ENCODE data around the gene SYTL1.

The SYTL1 gene

GRCh38 chr1:27349784-27350662 is 8.2 kb downstream of the SYTL1 start:
- Mint-ChIP-seq H3K9me3 (no peaks in the 10 kb centered on the region), H3K27ac (no peak overlapping the region), H3K27me3 (no peaks in the 10 kb centered on the region), H3K4me1 (peaks cover 21% of the 10 kb centered on the region), H3K4me3 (peak overlapping the region in 1 of 2 donors; percentile 41)
- DNase-seq (no peak), ATAC-seq (peak; percentile 41)

DNA sequence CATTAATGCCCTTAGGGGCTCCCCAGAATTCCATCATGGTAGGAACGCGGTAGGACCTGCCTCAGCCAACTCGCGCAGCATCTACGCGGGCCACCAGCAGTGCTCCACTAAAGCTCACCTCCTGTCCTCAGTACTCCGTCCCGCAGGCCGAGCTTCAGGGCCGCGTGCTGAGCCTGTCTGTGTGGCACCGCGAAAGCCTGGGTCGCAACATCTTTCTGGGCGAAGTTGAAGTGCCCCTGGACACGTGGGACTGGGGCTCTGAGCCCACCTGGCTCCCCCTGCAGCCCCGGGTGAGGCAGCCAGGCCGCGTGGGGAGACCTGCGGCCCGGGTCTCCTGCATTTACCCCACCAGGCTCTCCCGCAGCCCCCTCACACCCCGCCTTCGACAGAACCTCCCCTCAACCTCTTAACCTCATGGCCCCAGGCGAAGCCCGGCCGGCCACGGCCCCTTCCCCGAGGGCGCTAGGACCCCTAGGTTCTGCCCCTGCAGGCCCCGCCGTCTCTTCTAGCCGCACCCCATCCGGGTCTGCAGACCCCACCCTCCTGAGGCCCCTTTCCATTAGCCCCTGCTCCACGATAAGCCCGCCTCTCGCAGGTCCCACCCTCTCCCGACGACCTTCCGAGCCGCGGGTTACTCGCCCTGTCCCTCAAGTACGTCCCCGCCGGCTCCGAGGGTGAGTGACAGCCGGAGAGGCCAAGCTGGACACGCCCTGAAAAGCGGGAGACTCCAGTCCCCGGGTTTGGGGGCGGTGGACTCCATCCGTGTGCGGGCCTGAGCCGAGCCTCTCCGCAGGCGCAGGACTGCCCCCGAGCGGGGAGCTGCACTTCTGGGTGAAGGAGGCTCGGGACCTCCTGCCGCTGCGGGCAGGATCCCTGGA is 9.1 kb downstream of the SYTL1 start:
- Mint-ChIP-seq H3K4me3 (no peak overlapping the region), H3K9me3 (no peaks in the 10 kb centered on the region), H3K27me3 (no peaks in the 10 kb centered on the region), H3K27ac (peak overlapping the region in 1 of 2 donors; percentile 63), H3K4me1 (peaks cover 21% of the 10 kb centered on the region)
- ATAC-seq (no peak), DNase-seq (no peak)

GRCh38 chr1:27351541-27352107 is 9.8 kb downstream of the SYTL1 start:
- peak overlapping the region in 1 of 2 donors; percentile 63 for H3K27ac Mint-ChIP-seq
- peaks cover 24% of the 10 kb centered on the region for H3K4me1 Mint-ChIP-seq
- H3K27me3 Mint-ChIP-seq: no peaks in the 10 kb centered on the region
- no peak for DNase-seq
- no peak overlapping the region for H3K4me3 Mint-ChIP-seq
- H3K9me3 Mint-ChIP-seq: no peaks in the 10 kb centered on the region
- no peak for ATAC-seq

DNA sequence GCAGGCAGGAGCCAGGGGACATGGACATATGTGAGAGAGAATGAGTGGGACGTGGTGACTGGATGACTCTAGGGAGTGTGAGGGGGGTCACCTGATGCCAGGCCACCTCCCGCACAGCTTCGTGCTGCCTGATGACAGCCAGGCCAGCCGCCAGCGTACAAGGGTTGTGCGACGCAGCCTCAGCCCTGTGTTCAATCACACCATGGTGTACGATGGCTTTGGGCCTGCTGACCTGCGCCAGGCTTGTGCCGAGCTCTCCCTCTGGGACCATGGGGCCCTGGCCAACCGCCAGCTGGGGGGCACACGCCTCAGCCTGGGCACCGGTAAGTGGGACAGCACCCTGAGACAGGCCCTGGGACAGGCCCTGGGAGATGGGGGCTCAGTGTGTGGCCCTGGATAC is 11.3 kb downstream of the SYTL1 start:
- no peak overlapping the region for H3K27ac Mint-ChIP-seq
- no peaks in the 10 kb centered on the region for H3K9me3 Mint-ChIP-seq
- peaks cover 39% of the 10 kb centered on the region for H3K4me1 Mint-ChIP-seq
- no peaks in the 10 kb centered on the region for H3K27me3 Mint-ChIP-seq
- no peak for DNase-seq
- no peak for ATAC-seq
- H3K4me3 Mint-ChIP-seq: no peak overlapping the region

GRCh38 chr1:27353629-27354028 is 11.8 kb downstream of the SYTL1 start:
- Mint-ChIP-seq H3K27ac (no peak overlapping the region), H3K4me3 (no peak overlapping the region), H3K27me3 (peaks cover under 1% of the 10 kb centered on the region), H3K4me1 (peaks cover 40% of the 10 kb centered on the region), H3K9me3 (no peaks in the 10 kb centered on the region)
- DNase-seq (no peak), ATAC-seq (no peak)

DNA sequence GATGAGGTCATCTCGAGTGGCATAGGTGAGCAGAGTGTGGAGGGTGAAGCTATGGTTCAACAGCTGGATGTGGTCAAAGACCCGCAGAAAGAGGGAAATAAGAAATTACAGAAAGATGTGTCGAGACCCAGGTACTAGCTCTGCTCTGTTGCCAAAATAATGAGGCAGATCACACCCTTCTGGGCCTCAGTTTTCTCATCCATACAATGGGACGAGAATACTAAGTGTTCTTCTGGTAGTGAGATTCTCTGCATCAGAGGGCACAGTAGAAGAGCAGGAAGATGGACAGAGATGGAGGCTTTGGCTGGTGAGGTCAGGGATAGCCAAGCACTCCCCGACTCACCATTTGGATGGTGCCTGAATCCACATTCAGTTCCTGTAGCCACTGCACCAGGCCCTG is 13.9 kb downstream of the SYTL1 start:
- H3K4me3 Mint-ChIP-seq: peak overlapping the region in 1 of 2 donors; percentile 32

GRCh38 chr1:27356277-27356618 is 14.4 kb downstream of the SYTL1 start:
- ATAC-seq (no peak), DNase-seq (no peak)
- no peaks in the 10 kb centered on the region for H3K9me3 Mint-ChIP-seq
- H3K4me1 Mint-ChIP-seq: peaks cover 56% of the 10 kb centered on the region
- no peak overlapping the region for H3K27ac Mint-ChIP-seq
- peak overlapping the region; percentile 78 to 84 for H3K4me3 Mint-ChIP-seq
- peaks cover 8% of the 10 kb centered on the region for H3K27me3 Mint-ChIP-seq

More for the DNA sequence above, 13.9 kb downstream of the SYTL1 start:
- no peak for DNase-seq
- Mint-ChIP-seq H3K27ac (peak overlapping the region in 1 of 2 donors; percentile 81), H3K27me3 (peaks cover 8% of the 10 kb centered on the region), H3K4me1 (peaks cover 52% of the 10 kb centered on the region), H3K9me3 (no peaks in the 10 kb centered on the region)
- no peak for ATAC-seq

- Mint-ChIP-seq H3K9me3 (no peaks in the 10 kb centered on the region), H3K27me3 (peaks cover 8% of the 10 kb centered on the region), H3K4me1 (peaks cover 56% of the 10 kb centered on the region), H3K27ac (peak overlapping the region; percentile 46 to 90), H3K4me3 (peak overlapping the region; percentile 78 to 84)
- ATAC-seq (peak; percentile 69), DNase-seq (peak in 1 of 2 donors; percentile 62)
These were observed 14.9 kb downstream of the SYTL1 start for GRCh38 chr1:27356619-27357280.

DNA sequence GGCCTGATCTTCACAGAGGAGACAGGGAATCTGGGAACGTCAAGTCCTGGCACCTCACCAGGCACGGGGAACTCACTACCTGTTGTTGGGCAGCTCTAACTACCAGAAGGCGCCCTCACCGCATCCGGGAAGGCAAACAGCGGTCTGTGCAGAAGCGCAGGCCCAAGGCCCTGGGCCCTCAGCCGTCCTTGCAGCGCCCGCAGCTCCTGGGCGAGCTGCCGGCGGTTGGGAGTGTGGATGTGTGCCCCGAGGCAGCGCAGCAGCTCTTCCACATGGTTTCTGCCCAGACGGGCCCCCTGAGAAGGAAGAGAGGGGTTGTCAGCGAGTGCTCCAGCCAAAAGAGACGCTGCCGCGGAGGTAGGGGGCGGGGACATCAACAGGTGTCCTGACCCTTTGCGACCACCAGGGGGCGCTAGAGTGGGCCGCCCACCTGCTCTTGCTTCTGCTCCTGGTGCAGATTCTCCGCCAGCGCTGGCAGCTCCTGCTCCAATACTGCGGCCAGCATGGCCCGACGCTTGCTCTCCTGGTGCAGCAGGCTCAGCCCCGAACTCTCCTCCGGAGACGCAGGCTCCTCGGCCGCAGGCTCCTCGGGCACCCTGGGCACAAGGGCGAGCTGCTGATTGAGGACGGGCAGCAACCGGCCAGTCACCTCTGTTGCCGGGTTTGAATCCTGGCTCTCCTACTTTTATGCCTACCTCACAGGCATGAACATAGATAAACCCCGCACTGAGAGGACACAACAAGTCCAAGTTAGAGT is 15.6 kb downstream of the SYTL1 start:
- Mint-ChIP-seq H3K27ac (peak overlapping the region; percentile 46 to 90), H3K27me3 (peaks cover 8% of the 10 kb centered on the region), H3K4me1 (peaks cover 56% of the 10 kb centered on the region), H3K9me3 (no peaks in the 10 kb centered on the region), H3K4me3 (peak overlapping the region; percentile 78 to 84)
- ATAC-seq: peak; percentile 68
- peak; percentile 86 to 87 for DNase-seq

- Mint-ChIP-seq H3K27ac (peak overlapping the region in 1 of 2 donors; percentile 90), H3K4me1 (peaks cover 56% of the 10 kb centered on the region), H3K27me3 (peaks cover 8% of the 10 kb centered on the region), H3K9me3 (no peaks in the 10 kb centered on the region), H3K4me3 (peak overlapping the region in 1 of 2 donors; percentile 84)
- no peak for DNase-seq
- ATAC-seq: no peak
These were observed 16.5 kb downstream of the SYTL1 start for GRCh38 chr1:27358038-27358927.

- peaks cover 56% of the 10 kb centered on the region for H3K4me1 Mint-ChIP-seq
- H3K4me3 Mint-ChIP-seq: no peak overlapping the region
- H3K27ac Mint-ChIP-seq: no peak overlapping the region
- ATAC-seq (no peak), DNase-seq (no peak)
- H3K27me3 Mint-ChIP-seq: peaks cover 8% of the 10 kb centered on the region
- no peaks in the 10 kb centered on the region for H3K9me3 Mint-ChIP-seq
These were observed 17.1 kb downstream of the SYTL1 start for GRCh38 chr1:27358928-27359313.

- Mint-ChIP-seq H3K4me3 (peak overlapping the region; percentile 79), H3K4me1 (peaks cover 65% of the 10 kb centered on the region), H3K9me3 (no peaks in the 10 kb centered on the region), H3K27me3 (peaks cover 8% of the 10 kb centered on the region), H3K27ac (no peak overlapping the region)
- DNase-seq: no peak
- ATAC-seq: peak; percentile 11
These were observed 18.0 kb downstream of the SYTL1 start for GRCh38 chr1:27359822-27360158.

DNA sequence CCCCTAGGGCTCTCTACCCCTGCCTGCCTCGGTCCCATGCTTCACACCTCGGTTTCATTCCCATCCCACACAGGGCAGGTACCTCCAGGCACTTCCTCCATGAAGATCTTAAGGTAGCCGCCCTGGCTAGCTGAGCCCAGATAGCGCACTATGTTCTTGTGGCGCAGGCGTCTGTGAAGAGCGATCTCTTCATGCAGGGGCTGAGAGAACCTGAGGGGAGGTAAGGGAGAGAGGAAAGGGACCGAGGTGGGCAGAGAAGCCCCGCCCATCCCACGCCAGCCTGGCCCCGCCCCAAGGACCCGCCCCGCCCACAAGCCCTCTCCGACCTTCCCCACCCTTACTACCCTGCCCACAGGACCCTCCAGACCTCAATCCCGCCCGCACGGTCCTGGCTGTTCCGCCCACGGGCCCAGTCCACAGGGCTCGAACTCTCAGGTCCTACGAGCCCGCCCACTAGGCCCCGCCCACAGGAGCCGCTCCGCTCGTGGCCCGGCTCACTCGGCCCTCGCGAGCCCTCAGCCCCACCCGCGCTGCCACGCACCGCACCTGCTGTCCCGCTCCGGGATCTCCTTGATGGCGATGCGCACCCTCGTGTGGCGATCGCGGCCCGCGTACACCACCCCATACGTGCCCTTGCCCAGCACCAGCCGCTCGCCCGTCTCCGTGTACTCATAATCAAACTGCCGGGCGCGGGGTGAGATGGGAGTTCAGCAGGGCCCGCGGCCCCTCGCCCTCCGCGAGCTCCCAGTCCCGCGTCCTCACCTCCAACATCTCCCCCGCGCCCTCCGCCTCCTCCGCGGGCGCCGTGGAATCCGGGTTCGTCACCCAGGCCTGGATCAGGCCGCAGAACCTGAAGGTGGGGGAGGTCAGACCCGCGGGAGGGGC is 18.6 kb downstream of the SYTL1 start:
- no peaks in the 10 kb centered on the region for H3K9me3 Mint-ChIP-seq
- H3K4me3 Mint-ChIP-seq: peak overlapping the region; percentile 79
- H3K27me3 Mint-ChIP-seq: peaks cover 8% of the 10 kb centered on the region
- H3K4me1 Mint-ChIP-seq: peaks cover 67% of the 10 kb centered on the region
- peak; percentile 2 for ATAC-seq
- peak in 1 of 2 donors; percentile 31 for DNase-seq
- peak overlapping the region in 1 of 2 donors; percentile 38 for H3K27ac Mint-ChIP-seq

Measured in stimulated activated naive CD8-positive, alpha-beta T cell treated with anti-CD3 and anti-CD28 coated beads, Interleukin-15, amount 100 ng/mL, for 72 hours (primary cell).